Amniotic stem cell (primary cell): ENCODE results near the gene MYBPHL.

Experiments
- DNase-seq: peaks from one replicate; lab custom pipeline; 2025; lab: John Stamatoyannopoulos, UW

Gene MYBPHL

GRCh38 chr1:109251277-109252166 lies 55.3 kb downstream of the MYBPHL start:
- DNase-seq, result no peak

- no peak for DNase-seq
These were observed 56.1 kb downstream of the MYBPHL start for GRCh38 chr1:109250454-109251276.

- DNase-seq, result no peak
These were observed 57.0 kb downstream of the MYBPHL start for GRCh38 chr1:109249654-109250401.

GRCh38 chr1:109248797-109249629 lies 57.8 kb downstream of the MYBPHL start, which contains the start of gene CELSR2:
CELSR2 (plus strand) TSS chr1:109249539; CDS start chr1:109250080, 541 bp downstream.
- DNase-seq, result no peak

- DNase-seq, result no peak
These were observed 58.4 kb downstream of the MYBPHL start for GRCh38 chr1:109248444-109248796.

GRCh38 chr1:109247401-109248365 lies 59.1 kb downstream of the MYBPHL start:
- DNase-seq, result no peak

- DNase-seq, result no peak
These were observed 60.7 kb downstream of the MYBPHL start for GRCh38 chr1:109246141-109246551.

GRCh38 chr1:109243860-109244552 lies 62.8 kb downstream of the MYBPHL start:
- DNase-seq, result no peak

GRCh38 chr1:109243221-109243620 lies 63.6 kb downstream of the MYBPHL start:
- no peak for DNase-seq

- DNase-seq, result no peak
These were observed 64.4 kb downstream of the MYBPHL start for GRCh38 chr1:109242387-109242786.
